Measurements from ENCODE around the gene CLN6. TPM values are rescaled to one million over a fixed set of nuclear protein-coding genes. Genes with fewer than 3 reads are reported as not detected.

Gene CLN6
- total and polyA plus RNA-seq, 9 of the 15 experiments (the other 6 are each of a cell fraction or from before 2014, with no cell fraction given): 0.71 to 53.3 (median 39.3) TPM

- TF ChIP-seq TCF3 (CRISPR knock-in tag; IDR thresholded peaks at IDR 0.05) (peak; percentile 43), ZBTB33 (CRISPR knock-in tag; IDR thresholded peaks at IDR 0.05) (0 out of 2 replicates have a peak, but pooled peaks have one; percentile 12), ELF1 (tag; IDR thresholded peaks at IDR 0.05) (peak; percentile 60), ZBTB11 (CRISPR knock-in tag; IDR thresholded peaks at IDR 0.05) (peak; percentile 96 to 100 (median 98)), ZZZ3 (IDR thresholded peaks at IDR 0.05) (peak; percentile 78; the same call in 1 of the 2 replicates), SP2 (IDR thresholded peaks at IDR 0.05; ENCODE audit: extremely low read depth, low read depth, low read length, poor library complexity, severe bottlenecking) (no peak), GATA2 (CRISPR knock-in tag; IDR thresholded peaks at IDR 0.05) (0 out of 2 replicates have a peak, but pooled peaks have one; percentile 41), CREB5 (CRISPR knock-in tag; IDR thresholded peaks at IDR 0.05) (no peak), BHLHE40 (IDR thresholded peaks at IDR 0.05; ENCODE audit: low read length) (no peak), SIN3A (IDR thresholded peaks at IDR 0.05; ENCODE audit: borderline replicate concordance in 2 of 2, control insufficient read depth in 1 of 2, low read depth in 2 of 2, low read length in 2 of 2) (peak in 1 of 2 experiments; percentile 14; a peak in 2 of 4 replicates), CBX5 (IDR thresholded peaks at IDR 0.05; ENCODE audit: borderline replicate concordance, low read depth) (no peak), CHCHD3 (CRISPR knock-in tag; IDR thresholded peaks at IDR 0.05) (no peak), ARID4B (CRISPR knock-in tag; IDR thresholded peaks at IDR 0.05) (peak; percentile 76; the same call in 1 of the 2 replicates), HDAC8 (tag; IDR thresholded peaks at IDR 0.05) (no peak)
Observed at GRCh38 chr15:68277603-68278344, 48.2 kb upstream of the CLN6 start, which contains the start of gene FEM1B (continued).
